GM12878 (cell line): Measurements from ENCODE around the gene LRBA.

Source experiments
- EGR1 ChIP-seq, 2 experiments: IDR thresholded peaks; 1 replicate in 1 of 2; 2 replicates in 1 of 2; pipeline ENCODE4 v1.6.1; 2011 to 2012; ENCODE audit warnings: low read depth in 2 of 2, low read length in 2 of 2, borderline replicate concordance in 1 of 2, mild to moderate bottlenecking in 1 of 2, moderate library complexity in 1 of 2
- EZH2 ChIP-seq: IDR thresholded peaks from 2 replicates; pipeline ENCODE4 v1.6.1; 2012; ENCODE audit warnings: low read depth, mild to moderate bottlenecking, control low read depth, inconsistent platforms, low read length, borderline replicate concordance; ENCODE audit not compliant: control insufficient read depth
- FOXM1 ChIP-seq: IDR thresholded peaks from 2 replicates; pipeline ENCODE4 v1.6.1; 2012; ENCODE audit warnings: low read depth, mild to moderate bottlenecking, inconsistent platforms, low read length, moderate library complexity
- MAX ChIP-seq: IDR thresholded peaks from 2 replicates; pipeline ENCODE4 v1.6.1; 2012; ENCODE audit warnings: low read depth, low read length, improper control_type of control experiment
- NR2C2 ChIP-seq: IDR thresholded peaks from 2 replicates; pipeline ENCODE4 v1.6.1; 2011; ENCODE audit warnings: borderline replicate concordance, low read depth; ENCODE audit not compliant: control insufficient read depth, insufficient read length
- PBX3 ChIP-seq: IDR thresholded peaks from 2 replicates; pipeline ENCODE4 v1.6.1; 2011; ENCODE audit warnings: mild to moderate bottlenecking, low read depth, low read length, moderate library complexity; ENCODE audit not compliant: insufficient replicate concordance
- POLR2AphosphoS2 ChIP-seq: IDR thresholded peaks from 2 replicates; pipeline ENCODE4 v1.6.1; 2011; ENCODE audit warnings: low read depth, mild to moderate bottlenecking, low read length, improper control_type of control experiment, moderate library complexity
- RAD21 ChIP-seq: IDR thresholded peaks from 2 replicates; pipeline ENCODE4 v1.6.1; 2011; ENCODE audit warnings: mild to moderate bottlenecking, low read depth, low read length, moderate library complexity; ENCODE audit not compliant: insufficient read depth
- REST ChIP-seq: IDR thresholded peaks from 2 replicates; pipeline ENCODE4 v1.6.1; 2012; ENCODE audit warnings: mild to moderate bottlenecking, low read depth, low read length
- YBX1 ChIP-seq: fragments of 450-650 bp; IDR thresholded peaks from 2 replicates; pipeline ENCODE4 v1.6.1; 2016; ENCODE audit warnings: antibody characterized with exemption
- ZBTB11 ChIP-seq: fragments of 450-650 bp; formaldehyde crosslinking; IDR thresholded peaks from 2 replicates; pipeline ENCODE4 v1.5.0; 2022; ENCODE audit warnings: mild to moderate bottlenecking, missing genetic modification characterization
- ZNF207 ChIP-seq: fragments of 450-650 bp; IDR thresholded peaks from 2 replicates; pipeline ENCODE4 v1.6.1; 2014; ENCODE audit warnings: antibody characterized with exemption, mild to moderate bottlenecking, borderline replicate concordance

GRCh38 chr4:150462743-150463142 is 552.3 kb downstream of the LRBA start:
- TF ChIP-seq EGR1 (IDR thresholded peaks at IDR 0.05; ENCODE audit: borderline replicate concordance in 1 of 2, low read depth in 2 of 2, low read length in 2 of 2), result no peak
- no peak for TF ChIP-seq YBX1
- TF ChIP-seq FOXM1, result no peak
- TF ChIP-seq MAX, result no peak
- TF ChIP-seq NR2C2, result no peak
- no peak for TF ChIP-seq RAD21
- no peak for TF ChIP-seq ZBTB11 (CRISPR knock-in tag)
- TF ChIP-seq ZNF207, result no peak
- no peak for TF ChIP-seq EZH2
- TF ChIP-seq REST, result no peak
- no peak for TF ChIP-seq POLR2AphosphoS2
- no peak for TF ChIP-seq PBX3
